Gastroesophageal sphincter (tissue), 4 donors: ENCODE data around the gene DIMT1. TPM values are rescaled to one million over a fixed set of nuclear protein-coding genes. Genes with fewer than 3 reads are reported as not detected.
A peak's percentile ranks its signal among the peaks of the same experiment; 100 is the strongest.

ENCODE experiments used
- ATAC-seq: fragments of 150-250 bp; one replicate; pipeline ENCODE4 v1.9.1; 2016; ENCODE audit warnings: mild to moderate bottlenecking, moderate library complexity
- H3K27ac ChIP-seq, 4 donors: fragments of 200-600 bp; sonication (generic) in 3 of 4; 1 replicate in 3 of 4; 2 replicates in 1 of 4; pipeline ENCODE4 v1.5.1; 2016 to 2019
- H3K27me3 ChIP-seq: fragments of 200-600 bp; sonication (generic); one replicate; pipeline ENCODE4 v1.5.1; 2019
- H3K36me3 ChIP-seq, 2 donors: fragments of 200-600 bp; sonication (generic); one replicate each; pipeline ENCODE4 v1.5.1; 2019; ENCODE audit warnings: control low read depth in 1 of 2
- H3K4me1 ChIP-seq, 3 donors: fragments of 200-600 bp; sonication (generic); 1 replicate in 2 of 3; 2 replicates in 1 of 3; pipeline ENCODE4 v1.5.1; 2016 to 2019; ENCODE audit warnings: control low read depth in 2 of 3
- H3K4me3 ChIP-seq, 2 donors: fragments of 200-600 bp; sonication (generic); one replicate each; pipeline ENCODE4 v1.5.1; 2019; ENCODE audit warnings: mild to moderate bottlenecking in 1 of 2, moderate library complexity in 1 of 2
- H3K9me3 ChIP-seq, 3 donors: fragments of 200-600 bp; sonication (generic); one replicate each; pipeline ENCODE4 v1.5.1; 2017 to 2019; ENCODE audit warnings: control low read depth in 2 of 3
- CTCF ChIP-seq, 4 experiments: fragments of 200-600 bp in 2 of 4; fragments of 450-650 bp in 2 of 4; sonication (generic) in 1 of 4; IDR thresholded peaks; one replicate each; pipeline ENCODE4 v1.5.1; 2017 to 2019; ENCODE audit warnings: antibody characterized with exemption in 4 of 4, mild to moderate bottlenecking in 2 of 4, moderate library complexity in 2 of 4
- EP300 ChIP-seq: sonication (generic); formaldehyde crosslinking; IDR thresholded peaks from one replicate; pipeline ENCODE4 v1.6.1; 2017; ENCODE audit warnings: antibody characterized with exemption, mild to moderate bottlenecking
- POLR2A ChIP-seq, 2 donors: fragments of 450-650 bp; IDR thresholded peaks; one replicate each; pipeline ENCODE4 v1.6.1; 2017; ENCODE audit warnings: antibody characterized with exemption in 2 of 2, mild to moderate bottlenecking in 2 of 2, moderate library complexity in 1 of 2
- POLR2AphosphoS5 ChIP-seq: sonication (generic); formaldehyde crosslinking; IDR thresholded peaks from one replicate; pipeline ENCODE4 v1.6.1; 2017; ENCODE audit warnings: antibody characterized with exemption
- WGBS, 2 donors: methylation state at CpG; one replicate each; pipeline ENCODE4 v1.1.5; 2018; ENCODE audit warnings: low coverage in 1 of 2; 5-methylcytosine and 5-hydroxymethylcytosine counted together
- small RNA-seq, 4 donors: library from RNA; depleted of rRNA; stranded (forward); fragments of <200 nt; gene quantifications; one replicate each; pipeline ENCODE3, GENCODE V24; 2016
- total RNA-seq, 4 donors: library from RNA; depleted of rRNA; stranded (reverse); fragments of >200 nt; gene quantifications; one replicate each; pipeline ENCODE4 v1.1.0, GENCODE V29; 2016

DIMT1 gene
- total RNA-seq, 4 donors from 2014 or later: 21.9 to 39.6 (median 27.5) TPM

GRCh38 chr5:62342476-62342837, 61.2 kb downstream of the DIMT1 start:
- Histone ChIP-seq H3K4me1 (peaks cover 0 to 7% (median 0%) of the 10 kb centered on the region in 3 donors), H3K27ac (no peak overlapping the region), H3K27me3 (no peaks in the 10 kb centered on the region), H3K4me3 (no peak overlapping the region), H3K36me3 (peaks cover 0 to under 1% of the 10 kb centered on the region in 2 donors), H3K9me3 (no peaks in the 10 kb centered on the region)
- no peak for TF ChIP-seq POLR2AphosphoS5
- no peak for TF ChIP-seq POLR2A (IDR thresholded peaks at IDR 0.05)
- TF ChIP-seq CTCF (IDR thresholded peaks at IDR 0.05): no peak
- TF ChIP-seq EP300: no peak
- ATAC-seq: no peak
- 100% methylated on average over 2 of the region's 2 CpGs; no CpG with 5 or more reads in 1 of the 2 donors for WGBS, 2 donors

GRCh38 chr5:62341783-62342475, 61.8 kb downstream of the DIMT1 start:
- no peaks in the 10 kb centered on the region for H3K36me3 ChIP-seq
- 67 to 94% methylated on average over 2 to 4 of the region's 4 CpGs for WGBS, 2 donors
- no peak for ATAC-seq
- H3K4me1 ChIP-seq: peaks cover 0 to 7% (median 0%) of the 10 kb centered on the region in 3 donors
- H3K4me3 ChIP-seq: no peak overlapping the region
- TF ChIP-seq CTCF (IDR thresholded peaks at IDR 0.05): no peak
- TF ChIP-seq POLR2A (IDR thresholded peaks at IDR 0.05): no peak
- no peak for TF ChIP-seq POLR2AphosphoS5
- TF ChIP-seq EP300: no peak
- H3K27ac ChIP-seq: no peak overlapping the region
- no peaks in the 10 kb centered on the region for H3K9me3 ChIP-seq
- no peaks in the 10 kb centered on the region for H3K27me3 ChIP-seq

DNA sequence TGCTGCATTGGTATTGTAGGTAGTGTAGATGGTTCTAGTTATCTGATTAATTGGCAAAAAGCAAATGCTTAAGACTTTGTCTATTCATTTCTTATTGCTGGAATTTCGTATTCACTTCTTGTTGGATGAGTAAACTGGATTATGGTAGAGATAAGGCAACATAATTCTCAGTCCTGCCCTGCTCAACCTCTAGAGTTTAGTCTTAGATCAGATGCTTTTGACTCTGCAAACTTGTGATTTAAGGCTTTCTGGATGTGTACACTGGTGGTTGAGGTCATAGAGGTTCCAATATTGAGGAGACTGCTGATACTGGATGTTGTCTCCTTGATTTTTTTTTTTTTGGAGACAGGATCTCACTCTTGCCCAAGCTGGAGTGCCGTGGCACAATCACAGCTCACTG, 62.7 kb downstream of the DIMT1 start:
- Histone ChIP-seq H3K36me3 (no peaks in the 10 kb centered on the region), H3K27ac (no peak overlapping the region), H3K4me3 (no peak overlapping the region), H3K4me1 (no peaks in the 10 kb centered on the region), H3K27me3 (no peaks in the 10 kb centered on the region), H3K9me3 (no peaks in the 10 kb centered on the region)
- TF ChIP-seq EP300 (no peak), POLR2A (IDR thresholded peaks at IDR 0.05) (no peak), POLR2AphosphoS5 (no peak), CTCF (IDR thresholded peaks at IDR 0.05) (no peak)
- no peak for ATAC-seq
- 95 to 100% methylated on average over 2 of the region's 2 CpGs for WGBS, 2 donors

DNA sequence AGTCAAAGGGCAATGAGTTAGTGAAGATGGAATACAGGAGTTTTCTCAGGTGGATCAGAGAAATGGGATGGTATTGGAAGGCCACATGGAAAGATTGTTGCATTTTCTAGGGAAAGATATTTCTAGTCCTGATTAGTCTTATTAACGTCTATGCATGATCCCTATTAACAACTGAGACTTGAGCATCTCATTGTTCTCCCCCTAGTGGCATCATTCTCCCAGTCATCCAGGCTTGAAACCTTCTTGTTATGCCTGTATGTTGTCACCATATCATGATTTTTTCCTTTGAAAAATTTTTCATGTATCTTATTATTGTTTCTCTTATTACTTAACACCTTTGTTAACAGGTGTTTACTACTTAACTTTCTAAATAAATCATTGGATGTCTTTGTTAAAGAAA, 63.3 kb downstream of the DIMT1 start:
- WGBS, 2 donors: 7 to 36% methylated on average over 1 of the region's 1 CpG
- Histone ChIP-seq H3K27ac (no peak overlapping the region), H3K9me3 (no peaks in the 10 kb centered on the region), H3K36me3 (no peaks in the 10 kb centered on the region), H3K4me3 (no peak overlapping the region), H3K4me1 (no peaks in the 10 kb centered on the region), H3K27me3 (no peaks in the 10 kb centered on the region)
- ATAC-seq: no peak
- TF ChIP-seq CTCF (IDR thresholded peaks at IDR 0.05): peak in 1 of 4 experiments; percentile 28
- TF ChIP-seq POLR2AphosphoS5: no peak

Small RNA genes lying within 50 kb of the gene (small RNA-seq; reads per million reads assigned to genes)
- gene RNU6-661P: 0 reads per million in 4 donors

Other genes with a start within 250 kb of the DIMT1 start
- 10 to 100 TPM; 27.1 to 50.6 (median 33.6) TPM for gene KIF2A, start 97.7 kb downstream of the DIMT1 start, total RNA-seq
- gene IPO11, start 8.9 kb upstream of the DIMT1 start, total RNA-seq: 10 to 100 TPM; 15.8 to 25.1 (median 17.2) TPM
- gene LRRC70, start 174.9 kb upstream of the DIMT1 start, total RNA-seq: 10 to 100 TPM in 1 of 4 donors, 1 to 10 TPM in 2, under 1 TPM in 1; 0.54 to 10.1 (median 3.5) TPM